Psoas muscle (tissue), 8 donors: ENCODE data around the gene CCDC102A. TPM values are rescaled to one million over a fixed set of nuclear protein-coding genes. Genes with fewer than 3 reads are reported as not detected.
A peak's percentile ranks its signal among the peaks of the same experiment; 100 is the strongest.
"Not testable (repeated sequence)": the region's sequence is repeated elsewhere in the genome, so short reads cannot be mapped to it uniquely, and the experiment has no call there.

Experiments used
- ATAC-seq, 4 donors: fragments of 200-7000 bp; cut with Tn5 transposase; one replicate each; pipeline ENCODE4 v1.9.1; 2020; ENCODE audit warnings: moderate library complexity in 3 of 4, mild to moderate bottlenecking in 2 of 4
- DNase-seq, 2 donors: peaks; one replicate each; pipeline ENCODE4 v3.0.0-alpha.2; 2020
- H3K27ac ChIP-seq: fragments of 200-600 bp; one replicate; pipeline ENCODE4 v1.8.0; 2022
- H3K27me3 ChIP-seq, 3 donors: fragments of 200-600 bp in 1 of 3; one replicate each; pipeline versions ENCODE4 v1.6.1 to v1.8.0; 2013 to 2022; ENCODE audit warnings: low read length in 2 of 3, mild to moderate bottlenecking in 2 of 3, moderate library complexity in 1 of 3; ENCODE audit not compliant: insufficient read depth in 3 of 3
- H3K36me3 ChIP-seq, 2 donors: fragments of 200-600 bp in 1 of 2; one replicate each; pipeline versions ENCODE4 v1.6.1 to v1.8.0; 2013 to 2022; ENCODE audit warnings: low read depth in 1 of 2, mild to moderate bottlenecking in 1 of 2, moderate library complexity in 1 of 2; ENCODE audit not compliant: insufficient read depth in 1 of 2
- H3K4me1 ChIP-seq: fragments of 200-600 bp; one replicate; pipeline ENCODE4 v1.8.0; 2022
- H3K4me3 ChIP-seq: fragments of 200-600 bp; one replicate; pipeline ENCODE4 v1.8.0; 2022; ENCODE audit warnings: mild to moderate bottlenecking
- H3K9me3 ChIP-seq: fragments of 200-600 bp; one replicate; pipeline ENCODE4 v1.8.0; 2022
- CTCF ChIP-seq: fragments of 200-600 bp; IDR thresholded peaks from one replicate; pipeline ENCODE4 v1.8.0; 2022; ENCODE audit warnings: antibody characterized with exemption
- WGBS, 3 donors: extraction: QIAGEN DNeasy Blood & Tissue Kit; methylation state at CpG; one replicate each; pipeline versions ENCODE4 v1.1.6 to v1.1.7; 2013; 5-methylcytosine and 5-hydroxymethylcytosine counted together
- intact Hi-C, 2 donors: fragments of 100-400 bp; cut with DNase I; formaldehyde crosslinking; loops; one replicate each; pipeline versions ENCODE4 v1.11.0 to v1.14.2; 2022
- polyA plus RNA-seq, 3 donors: library from polyadenylated mRNA; stranded (reverse); fragments of 200-250 nt; gene quantifications; one replicate each; pipeline ENCODE4 v1.2.3, GENCODE V29; 2013
- total RNA-seq, 4 donors: library from RNA; stranded (reverse); fragmentation: NEBNext Ultra II Directional in 2 of 4; extraction: Animal tissue kit (Norgen Biotek cat#: 25700) in 2 of 4; gene quantifications; one replicate each; pipeline versions ENCODE4 v1.2.1 to v1.2.4, GENCODE V29; 2021 to 2023
- donor health status: healthy with polysubstance abuse.
- donor health status: DM: no; HTN: no; CAD: no; lungs with moderate emphysema.
- donor health status: Bipolar disorder and iron deficiency.
- donor health status: healthy.
- donor health status: DM: yes; HTN: yes; CAD: no.
- donor health status: DM: no; HTN: no; CAD: no.
- donor health status: DM: no; HTN: no; CAD: no.
- donor health status: DM: yes; HTN: yes; CAD: no.

Gene CCDC102A
- total and polyA plus RNA-seq, 7 donors: 0.95 to 2.4 (median 1.7) TPM

GRCh38 chr16:57500578-57501111, 35.7 kb downstream of the CCDC102A start:
- DNase-seq (peak in 1 of 2 donors; percentile 23), ATAC-seq (no peak)
- intact Hi-C loops: no loop called here
- no peak overlapping the region for H3K4me3 ChIP-seq
- H3K36me3 ChIP-seq: no peaks in the 10 kb centered on the region
- H3K9me3 ChIP-seq: no peaks in the 10 kb centered on the region
- WGBS, 3 donors: 58 to 65% (median 63%) methylated on average over 7 to 9 of the region's 9 CpGs
- no peaks in the 10 kb centered on the region for H3K27me3 ChIP-seq
- H3K27ac ChIP-seq: no peak overlapping the region
- no peaks in the 10 kb centered on the region for H3K4me1 ChIP-seq
- no peak for TF ChIP-seq CTCF

DNA sequence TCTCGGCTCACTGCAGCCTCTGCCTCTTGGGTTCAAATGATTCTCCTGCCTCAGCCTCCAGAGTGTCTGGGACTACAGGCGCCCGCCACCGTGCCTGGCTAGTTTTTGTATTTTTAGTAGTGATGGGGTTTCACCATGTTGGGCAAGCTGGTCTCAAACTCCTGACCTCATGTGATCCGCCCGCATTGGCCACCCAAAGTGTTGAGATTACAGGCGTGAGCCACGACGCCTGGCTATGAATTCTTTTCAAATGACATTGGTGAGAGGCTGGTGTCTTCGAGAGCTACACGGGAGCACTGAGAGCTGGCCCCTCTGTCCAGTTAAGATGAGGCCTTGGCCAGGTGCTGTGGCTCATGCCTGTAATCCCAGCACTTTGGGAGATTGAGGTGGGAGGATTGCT, 36.4 kb downstream of the CCDC102A start:
- H3K27ac ChIP-seq, H3K4me3 ChIP-seq, H3K27me3 ChIP-seq, H3K36me3 ChIP-seq, intact Hi-C loops, ATAC-seq, DNase-seq, H3K9me3 ChIP-seq, H3K4me1 ChIP-seq: not testable (repeated sequence)
- WGBS, 3 donors: 82 to 87% (median 84%) methylated on average over 11 of the region's 11 CpGs

GRCh38 chr16:57498031-57498430, 38.3 kb downstream of the CCDC102A start:
- no peaks in the 10 kb centered on the region for H3K27me3 ChIP-seq
- 94 to 97% (median 95%) methylated on average over 4 of the region's 4 CpGs for WGBS, 3 donors
- no peak for TF ChIP-seq CTCF
- ATAC-seq (no peak), DNase-seq (peak in 1 of 2 donors; percentile 6)
- intact Hi-C loops: no loop called here
- H3K9me3 ChIP-seq: no peaks in the 10 kb centered on the region
- H3K27ac ChIP-seq: no peak overlapping the region
- no peak overlapping the region for H3K4me3 ChIP-seq
- no peaks in the 10 kb centered on the region for H3K36me3 ChIP-seq
- H3K4me1 ChIP-seq: no peaks in the 10 kb centered on the region

DNA sequence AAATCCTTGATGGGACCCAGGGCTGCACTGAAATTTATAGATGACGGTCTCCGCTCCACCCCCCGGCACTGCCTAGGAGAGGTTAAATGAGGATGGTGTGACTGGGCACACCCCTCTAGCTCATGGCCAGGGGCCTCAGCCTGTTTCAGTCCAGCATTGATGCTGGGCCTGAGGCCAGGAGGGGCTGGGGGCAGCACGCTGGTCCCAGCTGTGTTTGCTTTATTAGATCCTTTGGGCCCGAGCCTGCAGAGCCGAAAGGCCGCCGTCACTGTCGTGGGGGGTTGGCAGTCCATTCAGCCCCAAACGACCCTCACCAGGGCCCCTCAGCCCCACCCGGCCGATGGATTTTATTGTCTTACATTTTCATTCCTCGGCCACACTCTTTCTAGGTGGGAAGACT, 39.2 kb downstream of the CCDC102A start:
- Histone ChIP-seq H3K4me3 (no peak overlapping the region), H3K27ac (no peak overlapping the region), H3K36me3 (no peaks in the 10 kb centered on the region), H3K4me1 (no peaks in the 10 kb centered on the region), H3K27me3 (no peaks in the 10 kb centered on the region), H3K9me3 (no peaks in the 10 kb centered on the region)
- ATAC-seq: no peak
- intact Hi-C loops: no loop called here
- WGBS, 3 donors: 61 to 63% (median 61%) methylated on average over 13 of the region's 13 CpGs
- no peak for TF ChIP-seq CTCF
- peak in 1 of 2 donors; percentile 38 for DNase-seq

DNA sequence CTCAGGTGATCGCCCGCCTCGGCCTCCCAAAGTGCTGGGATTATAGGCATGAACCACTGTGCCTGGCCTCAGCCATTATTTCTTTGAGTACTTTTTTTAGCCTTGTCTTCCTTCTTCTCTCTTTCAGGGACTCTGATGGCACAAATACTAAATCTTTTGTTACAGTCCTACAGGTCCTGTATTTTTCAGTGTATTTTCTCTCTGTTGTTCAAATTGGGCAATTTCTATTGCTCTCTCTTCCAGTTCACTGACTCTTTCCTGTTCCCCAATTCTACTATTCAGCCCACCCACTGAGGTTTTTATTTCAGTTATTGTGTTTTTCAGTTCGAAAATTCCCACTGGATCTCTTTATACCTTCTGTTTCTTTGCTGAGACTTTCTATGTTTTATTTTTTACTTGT, 42.6 kb downstream of the CCDC102A start:
- Histone ChIP-seq H3K27me3 (no peaks in the 10 kb centered on the region), H3K4me3 (no peak overlapping the region), H3K36me3 (no peaks in the 10 kb centered on the region), H3K27ac (no peak overlapping the region), H3K4me1 (no peaks in the 10 kb centered on the region), H3K9me3 (no peaks in the 10 kb centered on the region)
- no peak for TF ChIP-seq CTCF
- 77 to 93% (median 84%) methylated on average over 4 of the region's 4 CpGs for WGBS, 3 donors
- DNase-seq (no peak), ATAC-seq (no peak)
- intact Hi-C loops: no loop called here
